ENCODE data around the gene PPM1F.

DNA sequence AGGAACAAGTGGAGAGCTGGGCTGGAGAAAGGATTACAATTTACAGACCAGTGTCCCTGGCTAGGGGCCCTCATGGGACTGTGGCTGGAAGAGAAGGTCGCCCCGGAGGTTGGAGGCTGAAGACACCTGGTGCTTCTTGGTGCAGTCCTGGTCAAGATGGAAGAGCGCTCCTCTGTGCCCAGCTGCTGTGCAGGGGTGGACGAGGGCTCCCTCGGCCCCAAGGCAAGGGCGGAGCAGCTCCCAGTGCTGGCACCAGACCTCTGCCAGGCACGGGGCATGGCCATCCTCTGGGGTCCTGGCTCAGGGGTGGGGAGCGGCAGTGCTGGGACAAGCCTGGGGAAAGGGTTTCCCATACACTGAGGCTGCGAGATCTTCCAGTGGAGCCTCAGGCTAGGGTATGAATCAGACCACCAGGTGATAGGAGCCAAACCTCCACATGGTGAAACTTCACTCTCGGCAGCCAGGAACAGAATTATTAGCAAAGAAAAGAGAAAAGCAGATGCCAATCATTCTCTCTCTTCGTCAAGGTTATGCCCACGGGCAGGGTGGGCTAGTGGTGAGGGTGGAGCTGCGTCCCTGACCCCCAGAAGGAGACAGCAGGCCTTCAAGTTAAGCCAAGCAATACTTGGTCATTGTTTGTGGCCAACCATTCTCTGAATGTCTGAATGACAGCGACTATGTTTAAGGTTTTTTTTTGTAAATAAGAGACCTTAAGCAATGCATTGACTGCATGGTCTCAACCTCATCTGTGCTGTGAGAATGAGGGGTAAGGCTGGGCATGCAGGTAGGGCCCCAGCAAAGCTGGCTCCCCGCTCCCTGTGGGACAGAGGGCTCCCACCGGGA is 32.1 kb downstream of the PPM1F start:
- TF ChIP-seq, protein P1, sequence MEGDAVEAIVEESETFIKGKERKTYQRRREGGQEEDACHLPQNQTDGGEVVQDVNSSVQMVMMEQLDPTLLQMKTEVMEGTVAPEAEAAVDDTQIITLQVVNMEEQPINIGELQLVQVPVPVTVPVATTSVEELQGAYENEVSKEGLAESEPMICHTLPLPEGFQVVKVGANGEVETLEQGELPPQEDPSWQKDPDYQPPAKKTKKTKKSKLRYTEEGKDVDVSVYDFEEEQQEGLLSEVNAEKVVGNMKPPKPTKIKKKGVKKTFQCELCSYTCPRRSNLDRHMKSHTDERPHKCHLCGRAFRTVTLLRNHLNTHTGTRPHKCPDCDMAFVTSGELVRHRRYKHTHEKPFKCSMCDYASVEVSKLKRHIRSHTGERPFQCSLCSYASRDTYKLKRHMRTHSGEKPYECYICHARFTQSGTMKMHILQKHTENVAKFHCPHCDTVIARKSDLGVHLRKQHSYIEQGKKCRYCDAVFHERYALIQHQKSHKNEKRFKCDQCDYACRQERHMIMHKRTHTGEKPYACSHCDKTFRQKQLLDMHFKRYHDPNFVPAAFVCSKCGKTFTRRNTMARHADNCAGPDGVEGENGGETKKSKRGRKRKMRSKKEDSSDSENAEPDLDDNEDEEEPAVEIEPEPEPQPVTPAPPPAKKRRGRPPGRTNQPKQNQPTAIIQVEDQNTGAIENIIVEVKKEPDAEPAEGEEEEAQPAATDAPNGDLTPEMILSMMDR (IDR thresholded peaks at IDR 0.05), result no peak
- no peak for TF ChIP-seq POLR2A (IDR thresholded peaks at IDR 0.05)

Data from lower leg skin (tissue), 3 donors.